Stomach (tissue), 4 donors: ENCODE data around the gene ZPR1.
A peak's percentile ranks its signal among the peaks of the same experiment; 100 is the strongest.

Source experiments
- CTCF ChIP-seq, 7 experiments: fragments of 450-650 bp in 4 of 7; fragments of 200-600 bp in 3 of 7; sonication (generic) in 3 of 7; IDR thresholded peaks; one replicate each; pipeline ENCODE4 v1.5.1; 2016 to 2019; ENCODE audit warnings: antibody characterized with exemption in 7 of 7, control low read depth in 2 of 7, mild to moderate bottlenecking in 1 of 7
- EP300 ChIP-seq: sonication (generic); formaldehyde crosslinking; IDR thresholded peaks from one replicate; pipeline ENCODE4 v1.6.1; 2017; ENCODE audit warnings: antibody characterized with exemption
- POLR2A ChIP-seq, 4 donors: fragments of 450-650 bp; IDR thresholded peaks; one replicate each; pipeline ENCODE4 v1.6.1; 2016; ENCODE audit warnings: antibody characterized with exemption in 4 of 4, control low read depth in 2 of 4, mild to moderate bottlenecking in 1 of 4, moderate library complexity in 1 of 4
- POLR2AphosphoS5 ChIP-seq, 3 donors: sonication (generic); formaldehyde crosslinking; IDR thresholded peaks; one replicate each; pipeline ENCODE4 v1.6.1; 2016; ENCODE audit warnings: antibody characterized with exemption in 3 of 3

GRCh38 chr11:116831790-116832349, 44.0 kb upstream of the ZPR1 start:
- TF ChIP-seq POLR2AphosphoS5 (IDR thresholded peaks at IDR 0.05) (no peak), CTCF (IDR thresholded peaks at IDR 0.05) (peak in 1 of 7 experiments; percentile 6), EP300 (no peak), POLR2A (IDR thresholded peaks at IDR 0.05) (no peak)
